ENCODE data around the gene DIP2A. TPM values are rescaled to one million over a fixed set of nuclear protein-coding genes. Genes with fewer than 3 reads are reported as not detected.

The DIP2A gene
- total and polyA plus RNA-seq, 2 of the 13 experiments (the other 11 are each of a cell fraction or from before 2014, with no cell fraction given) = 18.5 to 37.6 TPM

DNA sequence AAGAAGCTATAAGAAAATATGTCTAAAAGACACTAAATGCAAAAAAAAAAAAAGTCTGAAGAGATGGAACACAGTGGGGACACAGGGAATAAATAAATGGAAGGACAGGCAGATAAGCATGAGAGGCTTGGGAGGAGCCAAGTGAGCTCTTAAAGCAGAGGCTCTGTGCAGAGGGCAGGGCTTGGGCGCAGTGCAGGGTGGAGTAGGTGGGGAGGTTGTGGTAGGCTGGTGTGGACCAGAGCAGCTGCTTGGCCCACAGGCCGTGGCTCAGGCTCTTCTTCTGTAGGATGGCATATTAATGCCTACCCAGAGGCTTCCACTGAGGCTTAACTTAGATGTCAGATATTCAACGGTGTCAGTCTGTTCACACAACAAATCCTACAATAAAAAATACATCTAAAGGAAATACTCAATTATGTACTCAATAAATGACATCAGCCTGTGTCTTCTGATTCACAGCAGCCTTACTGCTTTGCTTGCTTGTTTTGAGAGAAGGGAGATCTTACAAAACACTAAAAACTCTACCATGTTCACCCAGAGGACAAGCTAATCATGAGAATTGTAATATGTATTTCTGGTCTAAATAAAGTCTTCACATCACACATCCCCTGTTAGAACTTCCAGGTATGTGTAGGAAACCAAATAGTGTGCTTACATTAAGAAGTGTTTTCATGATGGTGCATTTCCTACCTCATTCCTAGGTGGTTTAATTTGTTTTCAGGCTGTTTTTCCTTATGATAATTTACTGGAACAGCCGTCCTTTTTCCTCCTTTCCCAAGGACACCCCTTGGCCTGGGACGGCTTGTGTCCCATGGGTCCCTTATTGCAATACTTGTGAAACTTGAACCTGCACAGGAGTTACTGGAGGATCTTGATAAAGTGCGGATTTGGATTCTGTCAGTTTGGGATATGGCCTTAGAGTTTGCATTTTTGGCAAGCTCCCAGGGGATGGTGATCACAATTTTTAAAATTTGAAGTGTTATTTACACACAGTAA, 24.9 kb downstream of the DIP2A start (continued):
- TF ChIP-seq ZNF747 (CRISPR knock-in tag; IDR thresholded peaks at IDR 0.05; ENCODE audit: borderline replicate concordance) = no peak
- TF ChIP-seq ESRRA (CRISPR knock-in tag; IDR thresholded peaks at IDR 0.05; ENCODE audit: low read depth) = no peak

DNA sequence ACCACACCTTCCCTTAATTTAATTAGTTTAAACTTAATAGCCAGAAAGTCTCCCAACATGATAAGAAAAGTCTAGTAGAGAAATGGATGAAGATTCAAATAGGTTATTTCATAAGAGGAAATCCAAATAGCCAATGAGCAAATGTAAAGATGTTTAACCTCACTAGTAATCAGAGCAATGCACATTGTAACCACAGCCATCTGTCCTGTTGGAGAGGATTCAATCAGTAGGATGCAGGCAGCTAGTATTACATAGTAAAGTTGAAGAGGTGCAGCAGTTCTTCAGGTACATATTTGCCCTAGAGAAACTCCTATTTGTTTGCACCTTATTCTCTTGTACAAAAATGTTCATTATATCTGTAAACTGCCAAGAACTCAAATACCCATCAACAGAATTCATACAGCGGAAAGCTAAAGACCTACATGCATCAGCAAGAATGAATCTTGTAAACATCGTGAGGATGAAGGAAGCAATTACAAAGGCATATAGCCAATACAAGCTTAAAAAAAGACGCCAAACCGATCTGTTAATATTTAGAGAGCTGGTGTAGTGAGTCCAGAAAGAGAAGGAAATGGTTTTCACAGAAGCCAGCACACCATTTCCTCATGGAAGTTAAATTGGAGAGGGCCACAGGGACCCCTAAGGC, 27.9 kb downstream of the DIP2A start:
- WGBS (ENCODE audit: low lambda C conversion rate) = 95% methylated on average over 4 of the region's 4 CpGs
- ChIA-PET CTCF (ENCODE audit: low intra/inter-chr PET ratio, low total read pairs) (no interaction called here), POLR2A (no interaction called here)
- Histone ChIP-seq H3K9me3 (ENCODE audit: low read length) (no peaks in the 10 kb centered on the region), H3K36me3 (replicated peaks in 1 of 2; ENCODE audit: control insufficient read depth in 1 of 2, insufficient read depth in 2 of 2, low read length in 2 of 2) (peaks cover 3 to 35% of the 10 kb centered on the region in 2 experiments; a peak in 4 of 5 replicates), H4K20me1 (ENCODE audit: insufficient read depth, low read length) (peaks cover 4% of the 10 kb centered on the region; the same call in 1 of the 2 replicates), H3K27me3 (ENCODE audit: control insufficient read depth in 1 of 2, insufficient read depth in 2 of 2, low read length in 2 of 2) (no peaks in the 10 kb centered on the region), H3K9ac (ENCODE audit: insufficient read depth, low read depth, low read length) (no peak overlapping the region), H2AFZ (ENCODE audit: low read length) (no peak overlapping the region), H3K4me1 (ENCODE audit: insufficient read depth, low read length) (no peaks in the 10 kb centered on the region), H3K27ac (ENCODE audit: extremely low read length, insufficient read depth, low read length) (no peak overlapping the region), H3K4me3 (replicated peaks in 1 of 3; ENCODE audit: insufficient read depth in 1 of 3, low read depth in 2 of 3, low read length in 3 of 3) (no peak overlapping the region), H3K79me2 (ENCODE audit: insufficient read depth, low read length) (peaks cover 2% of the 10 kb centered on the region), H3K4me2 (ENCODE audit: low read depth, low read length) (no peak overlapping the region)
- intact Hi-C loops (cut with micrococcal nuclease; ENCODE audit: unreplicated experiment) (no loop called here), in situ Hi-C loops (cut with HindIII; ENCODE audit: extremely low pct_ligation_motif_present, low pct_unique_long_range_greater_than_20kb) (no loop called here)
- DNase-seq (ENCODE audit: low spot score) = no peak
- BruUV-seq (replicated peaks) = no TSS peak
- FAIRE-seq = no peak
- TF ChIP-seq, protein P1, sequence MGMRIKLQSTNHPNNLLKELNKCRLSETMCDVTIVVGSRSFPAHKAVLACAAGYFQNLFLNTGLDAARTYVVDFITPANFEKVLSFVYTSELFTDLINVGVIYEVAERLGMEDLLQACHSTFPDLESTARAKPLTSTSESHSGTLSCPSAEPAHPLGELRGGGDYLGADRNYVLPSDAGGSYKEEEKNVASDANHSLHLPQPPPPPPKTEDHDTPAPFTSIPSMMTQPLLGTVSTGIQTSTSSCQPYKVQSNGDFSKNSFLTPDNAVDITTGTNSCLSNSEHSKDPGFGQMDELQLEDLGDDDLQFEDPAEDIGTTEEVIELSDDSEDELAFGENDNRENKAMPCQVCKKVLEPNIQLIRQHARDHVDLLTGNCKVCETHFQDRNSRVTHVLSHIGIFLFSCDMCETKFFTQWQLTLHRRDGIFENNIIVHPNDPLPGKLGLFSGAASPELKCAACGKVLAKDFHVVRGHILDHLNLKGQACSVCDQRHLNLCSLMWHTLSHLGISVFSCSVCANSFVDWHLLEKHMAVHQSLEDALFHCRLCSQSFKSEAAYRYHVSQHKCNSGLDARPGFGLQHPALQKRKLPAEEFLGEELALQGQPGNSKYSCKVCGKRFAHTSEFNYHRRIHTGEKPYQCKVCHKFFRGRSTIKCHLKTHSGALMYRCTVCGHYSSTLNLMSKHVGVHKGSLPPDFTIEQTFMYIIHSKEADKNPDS (CRISPR knock-in tag; IDR thresholded peaks at IDR 0.05) = no peak
- TF ChIP-seq CBX1 (IDR thresholded peaks at IDR 0.05; ENCODE audit: low read depth) = no peak
- TF ChIP-seq RAD51 (IDR thresholded peaks at IDR 0.05; ENCODE audit: borderline replicate concordance) = no peak
- TF ChIP-seq SP5 (CRISPR knock-in tag; IDR thresholded peaks at IDR 0.05; ENCODE audit: borderline replicate concordance, low read depth) = no peak
- TF ChIP-seq ZNF598 (CRISPR knock-in tag; IDR thresholded peaks at IDR 0.05; ENCODE audit: borderline replicate concordance) = no peak
- TF ChIP-seq NFYC (CRISPR knock-in tag; IDR thresholded peaks at IDR 0.05) = no peak
- no peak for TF ChIP-seq ZNF550 (CRISPR knock-in tag; IDR thresholded peaks at IDR 0.05; ENCODE audit: borderline replicate concordance)
- TF ChIP-seq, protein P2, sequence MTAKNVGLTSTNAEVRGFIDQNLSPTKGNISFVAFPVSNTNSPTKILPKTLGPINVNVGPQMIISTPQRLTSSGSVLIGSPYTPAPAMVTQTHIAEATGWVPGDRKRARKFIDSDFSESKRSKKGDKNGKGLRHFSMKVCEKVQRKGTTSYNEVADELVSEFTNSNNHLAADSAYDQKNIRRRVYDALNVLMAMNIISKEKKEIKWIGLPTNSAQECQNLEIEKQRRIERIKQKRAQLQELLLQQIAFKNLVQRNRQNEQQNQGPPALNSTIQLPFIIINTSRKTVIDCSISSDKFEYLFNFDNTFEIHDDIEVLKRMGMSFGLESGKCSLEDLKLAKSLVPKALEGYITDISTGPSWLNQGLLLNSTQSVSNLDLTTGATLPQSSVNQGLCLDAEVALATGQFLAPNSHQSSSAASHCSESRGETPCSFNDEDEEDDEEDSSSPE (CRISPR knock-in tag; IDR thresholded peaks at IDR 0.05) = no peak
- no peak for TF ChIP-seq ZNF549 (CRISPR knock-in tag; IDR thresholded peaks at IDR 0.05)
- TF ChIP-seq TAF1 (CRISPR knock-in tag; IDR thresholded peaks at IDR 0.05) = no peak
- TF ChIP-seq GPN1 (CRISPR knock-in tag; IDR thresholded peaks at IDR 0.05; ENCODE audit: borderline replicate concordance) = no peak
- no peak for ATAC-seq

All from HepG2 (cell line).